Activated CD4-positive, CD25-positive, alpha-beta regulatory T cell treated with anti-CD3 and anti-CD28 coated beads, Interleukin-2, amount 50 U/mL, for 16 hours (primary cell): ENCODE data around the gene SUN1.
"Not testable (repeated sequence)": the region's sequence is repeated elsewhere in the genome, so short reads cannot be mapped to it uniquely, and the experiment has no call there.

Experiments
- DNase-seq: peaks from one replicate; pipeline ENCODE4 v3.0.0-alpha.2; 2020; ENCODE audit warnings: low read depth, low spot score

The SUN1 gene

GRCh38 chr7:918441-919113 lies 86.3 kb downstream of the SUN1 start:
- no peak for DNase-seq

GRCh38 chr7:919114-919442 lies 86.8 kb downstream of the SUN1 start:
- DNase-seq: no peak

GRCh38 chr7:919924-920341 lies 87.7 kb downstream of the SUN1 start:
- DNase-seq: no peak

GRCh38 chr7:920351-921070 lies 88.2 kb downstream of the SUN1 start:
- DNase-seq: no peak

GRCh38 chr7:921071-921461 lies 88.8 kb downstream of the SUN1 start:
- no peak for DNase-seq

- DNase-seq: no peak
These were observed 89.5 kb downstream of the SUN1 start for GRCh38 chr7:921581-922333.

- DNase-seq: no peak
These were observed 90.2 kb downstream of the SUN1 start for GRCh38 chr7:922334-923107.

GRCh38 chr7:923108-924041 lies 91.1 kb downstream of the SUN1 start:
- DNase-seq: peak; percentile 85

- not testable (repeated sequence) for DNase-seq
These were observed 91.8 kb downstream of the SUN1 start for GRCh38 chr7:924042-924441.
